Mesendoderm (in vitro differentiated cells): ENCODE results near the gene DLG2.

Experiments used
- DNase-seq: peaks from one replicate; pipeline ENCODE4 v3.0.0; 2013
- H2AK5ac ChIP-seq: 2 replicates; pipeline ENCODE4 v1.6.1; 2013; ENCODE audit warnings: low read length, inconsistent platforms
- H2BK120ac ChIP-seq: 2 replicates; pipeline ENCODE4 v1.6.1; 2013; ENCODE audit warnings: low read depth, mild to moderate bottlenecking, low read length, moderate library complexity, mixed read lengths
- H2BK15ac ChIP-seq: replicated peaks from 2 replicates; pipeline ENCODE4 v1.6.1; 2013; ENCODE audit warnings: low read depth, mild to moderate bottlenecking, moderate library complexity
- H2BK5ac ChIP-seq: 2 replicates; pipeline ENCODE4 v1.6.1; 2013; ENCODE audit warnings: low read length, inconsistent platforms
- H3K18ac ChIP-seq: 2 replicates; pipeline ENCODE4 v1.6.1; 2013; ENCODE audit warnings: mild to moderate bottlenecking, low read length, mixed read lengths
- H3K23ac ChIP-seq: one replicate; pipeline ENCODE4 v1.6.1; 2013; ENCODE audit warnings: low read length
- H3K27ac ChIP-seq: 2 replicates; pipeline ENCODE4 v1.5.1; 2013; ENCODE audit warnings: low read depth, mild to moderate bottlenecking, inconsistent platforms, low read length, moderate library complexity
- H3K27me3 ChIP-seq: 2 replicates; pipeline ENCODE4 v1.6.1; 2013; ENCODE audit warnings: low read length, control low read depth, mild to moderate bottlenecking, inconsistent platforms; ENCODE audit not compliant: insufficient read depth, poor library complexity
- H3K36me3 ChIP-seq: 2 replicates; pipeline ENCODE4 v1.6.1; 2013; ENCODE audit warnings: low read length, inconsistent platforms; ENCODE audit not compliant: control insufficient read depth, insufficient read depth
- H3K4ac ChIP-seq: one replicate; pipeline ENCODE4 v1.6.1; 2013; ENCODE audit warnings: low read depth, mild to moderate bottlenecking, low read length, moderate library complexity
- H3K4me1 ChIP-seq: 2 replicates; pipeline ENCODE4 v1.6.1; 2013; ENCODE audit warnings: low read depth, low read length, inconsistent platforms; ENCODE audit not compliant: control insufficient read depth
- H3K4me2 ChIP-seq: 2 replicates; pipeline ENCODE4 v1.6.1; 2013; ENCODE audit warnings: low read length
- H3K4me3 ChIP-seq: 2 replicates; pipeline ENCODE4 v1.5.1; 2013; ENCODE audit warnings: mild to moderate bottlenecking, low read length
- H3K56ac ChIP-seq: one replicate; pipeline ENCODE4 v1.6.1; 2013; ENCODE audit warnings: low read length
- H3K79me1 ChIP-seq: 2 replicates; pipeline ENCODE4 v1.6.1; 2013; ENCODE audit warnings: low read length, inconsistent platforms
- H3K79me2 ChIP-seq: 2 replicates; pipeline ENCODE4 v1.6.1; 2013; ENCODE audit warnings: mild to moderate bottlenecking, low read length; ENCODE audit not compliant: control insufficient read depth, insufficient read depth
- H3K9ac ChIP-seq: 2 replicates; pipeline ENCODE4 v1.6.1; 2013; ENCODE audit warnings: low read length, inconsistent platforms
- H4K5ac ChIP-seq: one replicate; pipeline ENCODE4 v1.6.1; 2013; ENCODE audit warnings: low read length
- H4K8ac ChIP-seq: one replicate; pipeline ENCODE4 v1.6.1; 2013; ENCODE audit warnings: low read depth, mild to moderate bottlenecking, control low read depth, low read length, moderate library complexity
- WGBS: extraction: QIAGEN DNeasy Blood & Tissue Kit; methylation state at CpG from one replicate; pipeline ENCODE4 v1.1.7; 2013; ENCODE audit warnings: low lambda C conversion rate, missing lambda C conversion rate; ENCODE audit not compliant: insufficient coverage; ENCODE audit errors: extremely low coverage; 5-methylcytosine and 5-hydroxymethylcytosine counted together

DLG2 gene

DNA sequence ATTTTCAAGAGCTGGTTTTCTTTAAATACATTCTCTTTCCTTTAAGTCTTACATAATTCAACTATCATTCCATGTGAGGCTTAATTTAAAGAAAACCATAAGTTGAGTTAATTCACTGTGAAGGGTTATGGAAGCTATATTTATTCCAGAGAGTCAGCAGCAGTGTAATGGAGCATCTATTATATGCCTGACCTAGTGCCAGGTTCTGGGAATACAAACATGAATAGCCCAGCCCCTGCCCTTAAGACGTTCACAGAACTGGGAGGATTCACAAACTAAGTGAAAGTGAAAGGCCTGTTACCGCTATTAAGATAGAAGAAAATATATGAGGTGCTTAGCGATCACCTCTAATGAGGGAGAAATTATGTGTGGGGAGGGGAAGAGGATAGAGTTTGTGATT is 1932.1 kb downstream of the DLG2 start:
- H3K4me3 ChIP-seq = no peak overlapping the region
- H3K27ac ChIP-seq = no peak overlapping the region
- H3K9ac ChIP-seq = no peak overlapping the region
- H2AK5ac ChIP-seq = no peak overlapping the region
- H3K56ac ChIP-seq = no peak overlapping the region
- H3K23ac ChIP-seq = no peak overlapping the region
- no peaks in the 10 kb centered on the region for H3K79me1 ChIP-seq
- H2BK5ac ChIP-seq = no peak overlapping the region
- H3K79me2 ChIP-seq = no peaks in the 10 kb centered on the region
- peak overlapping the region; percentile 78 for H2BK15ac ChIP-seq
- H3K4ac ChIP-seq = no peak overlapping the region
- H2BK120ac ChIP-seq = no peak overlapping the region
- H3K4me2 ChIP-seq = no peak overlapping the region
- H3K27me3 ChIP-seq = no peaks in the 10 kb centered on the region
- peaks cover 9% of the 10 kb centered on the region for H3K4me1 ChIP-seq
- DNase-seq = no peak
- no peak overlapping the region for H3K18ac ChIP-seq
- WGBS = no CpG with 5 or more reads among the region's 3 CpGs
- H4K5ac ChIP-seq = no peak overlapping the region
- H4K8ac ChIP-seq = no peak overlapping the region
- no peaks in the 10 kb centered on the region for H3K36me3 ChIP-seq

DNA sequence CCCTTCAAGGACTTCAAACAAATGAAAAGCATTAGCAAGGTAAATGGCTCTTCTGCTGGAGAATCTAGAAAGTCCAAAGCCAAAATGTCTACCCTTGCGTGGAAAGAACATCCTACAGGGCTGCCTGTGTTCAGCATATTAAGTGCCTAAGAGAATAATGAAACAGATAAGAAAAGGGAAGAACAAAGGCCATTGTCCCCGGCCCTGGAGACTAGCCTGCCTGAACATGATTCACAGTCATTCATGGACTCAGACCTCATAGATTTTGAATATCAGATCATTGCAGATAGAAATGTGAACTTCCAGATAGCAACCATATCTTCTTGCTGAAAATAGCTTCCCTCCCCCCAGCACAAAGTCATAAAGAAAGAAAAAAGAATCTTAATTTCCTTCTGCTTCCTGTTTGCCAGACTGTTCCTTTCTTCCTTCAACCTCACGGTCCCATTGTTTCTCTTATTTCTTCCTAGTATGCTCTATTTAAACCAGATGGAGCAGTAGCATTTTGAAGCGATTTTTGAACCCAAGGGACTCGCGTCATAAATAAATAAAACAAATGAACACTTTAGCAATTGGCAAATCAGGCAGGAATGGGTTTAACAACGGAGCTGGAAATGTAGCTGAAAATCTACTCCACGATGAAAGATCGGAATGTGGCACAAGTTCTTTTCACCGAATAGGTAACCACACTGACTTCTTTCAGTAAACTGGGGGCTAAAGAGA is 1932.8 kb downstream of the DLG2 start:
- H2AK5ac ChIP-seq = no peak overlapping the region

DNA sequence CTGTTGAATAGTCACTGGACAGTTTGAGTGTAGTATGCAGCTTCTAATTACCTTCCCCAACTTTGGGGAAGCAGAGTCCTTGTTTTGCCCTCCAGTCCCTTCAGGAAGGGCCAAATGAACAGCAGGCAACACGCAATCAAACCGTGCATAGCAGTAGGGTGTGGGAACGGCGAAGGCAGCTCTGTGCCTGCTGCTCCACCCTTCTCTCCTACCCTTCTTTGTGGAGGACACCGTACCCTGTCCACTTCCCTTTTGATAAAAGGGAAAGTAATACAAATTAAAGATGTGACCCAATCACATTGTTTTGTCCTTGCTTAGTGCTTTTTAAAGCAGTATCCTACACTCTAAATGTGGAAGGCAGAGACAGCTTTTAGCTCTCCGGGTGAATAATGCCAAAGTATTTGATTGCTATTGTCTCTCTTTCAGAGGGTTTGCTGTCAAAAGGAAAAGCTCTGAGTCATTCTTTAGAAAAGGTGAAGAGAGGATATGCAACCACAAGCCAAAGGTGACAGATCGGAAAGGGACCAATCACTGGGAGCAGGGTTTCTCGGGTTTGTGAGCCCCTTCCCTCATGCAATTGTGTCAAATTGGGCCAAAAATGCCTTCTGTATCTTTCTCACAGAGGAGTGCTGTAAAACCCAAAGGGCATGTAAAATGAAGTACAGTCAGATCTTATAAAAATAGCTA is 1933.7 kb downstream of the DLG2 start:
- Histone ChIP-seq H3K27ac (no peak overlapping the region), H3K4me3 (no peak overlapping the region), H3K36me3 (no peaks in the 10 kb centered on the region), H3K79me2 (no peaks in the 10 kb centered on the region), H4K5ac (no peak overlapping the region), H3K4me2 (no peak overlapping the region), H3K9ac (peak overlapping the region; percentile 10), H4K8ac (no peak overlapping the region), H3K18ac (peak overlapping the region; percentile 9), H3K4me1 (peaks cover 11% of the 10 kb centered on the region), H2BK5ac (peak overlapping the region; percentile 14), H3K79me1 (no peaks in the 10 kb centered on the region), H3K4ac (no peak overlapping the region), H2BK120ac (no peak overlapping the region), H3K23ac (no peak overlapping the region), H3K56ac (peak overlapping the region; percentile 63), H2AK5ac (peak overlapping the region; percentile 85), H2BK15ac (no peak overlapping the region), H3K27me3 (no peaks in the 10 kb centered on the region)
- peak; percentile 77 for DNase-seq
- WGBS = no CpG with 5 or more reads among the region's 8 CpGs

More for the DNA sequence above, 1932.8 kb downstream of the DLG2 start:
- peaks cover 9% of the 10 kb centered on the region for H3K4me1 ChIP-seq
- H3K56ac ChIP-seq = no peak overlapping the region
- no peak overlapping the region for H3K23ac ChIP-seq
- H3K79me1 ChIP-seq = no peaks in the 10 kb centered on the region
- H2BK15ac ChIP-seq = peak overlapping the region; percentile 92
- no peak for DNase-seq
- H4K5ac ChIP-seq = no peak overlapping the region
- H3K4me2 ChIP-seq = no peak overlapping the region
- peak overlapping the region; percentile 5 for H3K18ac ChIP-seq
- H3K27ac ChIP-seq = no peak overlapping the region
- peak overlapping the region; percentile 61 for H2BK120ac ChIP-seq
- no CpG with 5 or more reads among the region's 10 CpGs for WGBS
- H4K8ac ChIP-seq = no peak overlapping the region
- no peak overlapping the region for H3K9ac ChIP-seq
- H3K79me2 ChIP-seq = no peaks in the 10 kb centered on the region
- H3K4ac ChIP-seq = no peak overlapping the region
- no peak overlapping the region for H2BK5ac ChIP-seq
- H3K4me3 ChIP-seq = no peak overlapping the region
- no peaks in the 10 kb centered on the region for H3K36me3 ChIP-seq
- no peaks in the 10 kb centered on the region for H3K27me3 ChIP-seq

DNA sequence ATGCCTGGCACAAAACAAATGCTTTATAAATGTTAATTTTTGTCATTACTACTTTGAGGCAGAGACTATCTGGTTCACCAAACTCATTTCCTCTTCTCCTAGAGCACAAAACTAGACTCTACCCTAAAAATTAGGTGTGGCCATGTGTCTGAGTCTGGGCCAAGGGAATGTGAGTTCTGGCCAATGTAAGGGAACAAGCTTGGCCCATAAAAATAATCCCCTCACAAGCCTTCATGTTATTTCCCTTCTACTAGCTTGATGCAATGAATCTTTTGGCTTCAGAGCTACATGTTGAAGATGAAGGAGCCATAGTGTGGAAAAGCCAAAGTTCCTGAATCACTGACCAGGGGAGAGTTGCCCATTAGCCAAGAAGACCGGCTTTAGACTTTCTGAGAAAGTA is 1934.5 kb downstream of the DLG2 start:
- no peak overlapping the region for H3K4ac ChIP-seq
- no peaks in the 10 kb centered on the region for H3K27me3 ChIP-seq
- no peaks in the 10 kb centered on the region for H3K79me2 ChIP-seq
- no peaks in the 10 kb centered on the region for H3K36me3 ChIP-seq
- no peak overlapping the region for H3K9ac ChIP-seq
- H3K4me2 ChIP-seq = no peak overlapping the region
- no peak overlapping the region for H2BK120ac ChIP-seq
- no peak overlapping the region for H4K8ac ChIP-seq
- H2AK5ac ChIP-seq = no peak overlapping the region
- no peak overlapping the region for H3K18ac ChIP-seq
- no peak overlapping the region for H2BK5ac ChIP-seq
- no peak overlapping the region for H2BK15ac ChIP-seq
- no peak for DNase-seq
- H3K56ac ChIP-seq = no peak overlapping the region
- H3K4me1 ChIP-seq = peaks cover 11% of the 10 kb centered on the region
- whole genome bisulfite sequencing = no CpG with 5 or more reads among the region's 1 CpG
- no peak overlapping the region for H4K5ac ChIP-seq
- H3K23ac ChIP-seq = no peak overlapping the region
- no peaks in the 10 kb centered on the region for H3K79me1 ChIP-seq
- H3K27ac ChIP-seq = no peak overlapping the region
- no peak overlapping the region for H3K4me3 ChIP-seq

DNA sequence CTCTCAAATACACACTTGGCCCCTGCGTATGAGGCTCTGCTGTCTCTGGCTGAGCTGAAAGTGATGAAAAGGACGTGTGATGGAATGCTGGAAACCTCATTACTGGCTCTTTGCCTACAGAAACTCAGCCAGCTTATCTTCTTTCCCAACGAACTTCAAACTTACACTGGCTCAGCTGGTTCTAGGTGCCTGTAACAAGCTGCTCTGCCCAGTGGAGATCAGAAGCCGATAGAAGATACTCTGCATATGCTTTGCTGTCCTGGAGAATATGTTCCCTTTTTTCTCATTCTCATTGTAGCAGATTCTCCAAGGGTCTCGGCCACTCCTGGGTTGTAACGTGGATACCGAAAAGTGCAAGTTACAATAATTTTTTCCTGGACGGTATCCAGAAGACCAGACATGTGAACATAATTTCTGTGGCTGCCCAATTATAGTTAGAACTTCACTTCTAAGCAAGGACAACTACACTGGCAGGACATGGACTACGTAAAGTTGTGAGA is 1935.6 kb downstream of the DLG2 start:
- peaks cover 11% of the 10 kb centered on the region for H3K4me1 ChIP-seq
- no peak overlapping the region for H2AK5ac ChIP-seq
- no peak overlapping the region for H2BK120ac ChIP-seq
- no peaks in the 10 kb centered on the region for H3K79me2 ChIP-seq
- no peak overlapping the region for H4K8ac ChIP-seq
- WGBS = no CpG with 5 or more reads among the region's 9 CpGs
- H3K4ac ChIP-seq = peak overlapping the region; percentile 4
- no peak overlapping the region for H3K4me2 ChIP-seq
- H2BK5ac ChIP-seq = no peak overlapping the region
- H3K9ac ChIP-seq = no peak overlapping the region
- H3K4me3 ChIP-seq = no peak overlapping the region
- H2BK15ac ChIP-seq = peak overlapping the region; percentile 74
- no peak for DNase-seq
- H3K23ac ChIP-seq = no peak overlapping the region
- H3K27ac ChIP-seq = no peak overlapping the region
- H3K36me3 ChIP-seq = no peaks in the 10 kb centered on the region
- H3K56ac ChIP-seq = no peak overlapping the region
- H3K27me3 ChIP-seq = no peaks in the 10 kb centered on the region
- peak overlapping the region; percentile 92 for H3K18ac ChIP-seq
- no peaks in the 10 kb centered on the region for H3K79me1 ChIP-seq
- H4K5ac ChIP-seq = no peak overlapping the region
